IMR-90 (cell line): ENCODE data around the gene NOX3. TPM values are rescaled to one million over a fixed set of nuclear protein-coding genes. Genes with fewer than 3 reads are reported as not detected.

Experiments
- ATAC-seq: fragments of 200-7000 bp; cut with Tn5 transposase; 2 replicates; pipeline ENCODE4 v1.9.1; 2020; ENCODE audit warnings: low read depth, mild to moderate bottlenecking, moderate library complexity
- BruUV-seq: library from RNA; stranded (reverse); fragments of 400-500 nt; replicated peaks from 2 replicates; lab custom pipeline; 2021; lab: Mats Ljungman, UMichigan
- CTCF ChIA-PET: fragments of 300-600 bp; formaldehyde crosslinking; extraction: SDS; loops from one replicate; lab custom pipeline; 2021; ENCODE audit warnings: antibody characterized with exemption; lab: Yijun Ruan, JAX
- POLR2A ChIA-PET: fragments of 300-600 bp; sonication (Branson Sonifier 250); formaldehyde crosslinking; loops from one replicate; lab custom pipeline; 2022; ENCODE audit warnings: antibody characterized with exemption; ENCODE audit not compliant: unreplicated experiment; lab: Charles Lee
- DNase-seq: peaks from one replicate; pipeline ENCODE4 v3.0.0; 2013
- H2AFZ ChIP-seq: replicated peaks from 2 replicates; pipeline ENCODE3; 2013; ENCODE audit warnings: low read length, mild to moderate bottlenecking; ENCODE audit not compliant: poor library complexity
- H2AK5ac ChIP-seq: 2 replicates; pipeline ENCODE4 v1.6.1; 2013; ENCODE audit warnings: low read depth, low read length, inconsistent platforms
- H2AK9ac ChIP-seq: replicated peaks from 2 replicates; pipeline ENCODE3; 2013; ENCODE audit warnings: mild to moderate bottlenecking, low read depth, low read length, moderate library complexity; ENCODE audit not compliant: poor library complexity
- H2BK120ac ChIP-seq: 2 replicates; pipeline ENCODE4 v1.6.1; 2013; ENCODE audit warnings: low read depth, low read length, inconsistent platforms
- H2BK15ac ChIP-seq: 3 replicates; pipeline ENCODE4 v1.6.1; 2013; ENCODE audit warnings: low read depth, low read length, inconsistent platforms
- H2BK20ac ChIP-seq: 2 replicates; pipeline ENCODE4 v1.6.1; 2013; ENCODE audit warnings: low read depth, mild to moderate bottlenecking, inconsistent platforms, low read length, moderate library complexity
- H2BK5ac ChIP-seq: 2 replicates; pipeline ENCODE4 v1.6.1; 2013; ENCODE audit warnings: mild to moderate bottlenecking, low read depth, low read length, inconsistent platforms; ENCODE audit not compliant: poor library complexity, severe bottlenecking
- H3K14ac ChIP-seq: replicated peaks from 2 replicates; pipeline ENCODE4 v1.6.1; 2013; ENCODE audit warnings: low read depth, low read length, inconsistent platforms
- H3K18ac ChIP-seq: 2 replicates; pipeline ENCODE4 v1.6.1; 2013; ENCODE audit warnings: low read depth, low read length, control low read depth
- H3K23ac ChIP-seq: 2 replicates; pipeline ENCODE4 v1.6.1; 2013; ENCODE audit warnings: low read depth, low read length, inconsistent platforms
- H3K27ac ChIP-seq: 2 replicates; pipeline ENCODE4 v1.5.1; 2013; ENCODE audit warnings: mild to moderate bottlenecking, control low read depth, low read length; ENCODE audit not compliant: insufficient read depth
- H3K27me3 ChIP-seq: 2 replicates; pipeline ENCODE4 v1.6.1; 2013; ENCODE audit warnings: low read length; ENCODE audit not compliant: control insufficient read depth, insufficient read depth
- H3K36me3 ChIP-seq: 2 replicates; pipeline ENCODE4 v1.6.1; 2013; ENCODE audit warnings: low read length, mixed read lengths; ENCODE audit not compliant: control insufficient read depth, insufficient read depth
- H3K4ac ChIP-seq: 2 replicates; pipeline ENCODE4 v1.6.1; 2013; ENCODE audit warnings: low read depth, low read length, inconsistent platforms
- H3K4me1 ChIP-seq: 2 replicates; pipeline ENCODE4 v1.6.1; 2013; ENCODE audit warnings: low read length, mixed read lengths; ENCODE audit not compliant: control insufficient read depth, insufficient read depth
- H3K4me2 ChIP-seq: 2 replicates; pipeline ENCODE4 v1.6.1; 2013; ENCODE audit warnings: low read depth, mild to moderate bottlenecking, control low read depth, low read length, moderate library complexity
- H3K4me3 ChIP-seq: 2 replicates; pipeline ENCODE4 v1.5.1; 2013; ENCODE audit warnings: low read depth, mild to moderate bottlenecking, control low read depth, low read length, moderate library complexity; ENCODE audit not compliant: insufficient read depth
- H3K56ac ChIP-seq: 2 replicates; pipeline ENCODE4 v1.6.1; 2013; ENCODE audit warnings: low read length, inconsistent platforms; ENCODE audit not compliant: insufficient read depth; ENCODE audit errors: extremely low read depth
- H3K79me1 ChIP-seq, 2 experiments: 2 replicates each; pipeline ENCODE4 v1.6.1; 2013; ENCODE audit warnings: low read length in 2 of 2, inconsistent platforms in 1 of 2, low read depth in 1 of 2
- H3K9ac ChIP-seq: 2 replicates; pipeline ENCODE4 v1.6.1; 2013; ENCODE audit warnings: low read depth, low read length, control low read depth
- H3K9me1 ChIP-seq: 2 replicates; pipeline ENCODE4 v1.6.1; 2013; ENCODE audit warnings: low read length, inconsistent platforms; ENCODE audit not compliant: insufficient read depth
- H3K9me3 ChIP-seq: 2 replicates; pipeline ENCODE4 v1.6.1; 2013; ENCODE audit warnings: low read length; ENCODE audit not compliant: control insufficient read depth, insufficient read depth
- H4K20me1 ChIP-seq: 2 replicates; pipeline ENCODE4 v1.6.1; 2013; ENCODE audit warnings: low read length, inconsistent platforms; ENCODE audit not compliant: insufficient read depth
- H4K5ac ChIP-seq: 2 replicates; pipeline ENCODE4 v1.6.1; 2013; ENCODE audit warnings: mild to moderate bottlenecking, low read depth, low read length, control low read depth
- H4K8ac ChIP-seq, 2 experiments: 2 replicates each; pipeline ENCODE4 v1.6.1; 2013; ENCODE audit warnings: low read depth in 2 of 2, low read length in 2 of 2, control low read depth in 1 of 2, inconsistent platforms in 1 of 2
- H4K91ac ChIP-seq: 2 replicates; pipeline ENCODE4 v1.6.1; 2013; ENCODE audit warnings: low read depth, low read length, inconsistent platforms; ENCODE audit not compliant: insufficient read depth
- BHLHE40 ChIP-seq: fragments of 150-350 bp; IDR thresholded peaks from 2 replicates; pipeline ENCODE4 v1.6.1; 2016; ENCODE audit warnings: mild to moderate bottlenecking, low read depth, low read length
- CEBPB ChIP-seq: IDR thresholded peaks from 2 replicates; pipeline ENCODE4 v1.6.1; 2012; ENCODE audit warnings: low read depth, low read length, improper control_type of control experiment
- CHD1 ChIP-seq: IDR thresholded peaks from 2 replicates; pipeline ENCODE4 v1.6.1; 2012; ENCODE audit warnings: low read depth, low read length, improper control_type of control experiment
- CTCF ChIP-seq: conservative IDR thresholded peaks from 2 replicates; pipeline ENCODE4 v1.5.1; 2012; ENCODE audit warnings: mild to moderate bottlenecking, low read depth, low read length, improper control_type of control experiment
- FOS ChIP-seq: fragments of 150-350 bp; IDR thresholded peaks from 2 replicates; pipeline ENCODE4 v1.6.1; 2016; ENCODE audit warnings: low read depth, low read length
- MAFK ChIP-seq: IDR thresholded peaks from 2 replicates; pipeline ENCODE4 v1.6.1; 2012; ENCODE audit warnings: low read depth, low read length, improper control_type of control experiment
- MAZ ChIP-seq: IDR thresholded peaks from 2 replicates; pipeline ENCODE4 v1.6.1; 2012; ENCODE audit warnings: low read depth, mild to moderate bottlenecking, low read length, improper control_type of control experiment, moderate library complexity, borderline replicate concordance
- MXI1 ChIP-seq: IDR thresholded peaks from 2 replicates; pipeline ENCODE4 v1.6.1; 2012; ENCODE audit warnings: low read depth, mild to moderate bottlenecking, low read length, moderate library complexity, borderline replicate concordance
- NFE2L2 ChIP-seq: fragments of 150-350 bp; IDR thresholded peaks from 2 replicates; pipeline ENCODE4 v1.6.1; 2016; ENCODE audit warnings: low read depth, mild to moderate bottlenecking, low read length
- POLR2A ChIP-seq: IDR thresholded peaks from 2 replicates; pipeline ENCODE4 v1.6.1; 2012; ENCODE audit warnings: mild to moderate bottlenecking, low read depth, low read length
- RAD21 ChIP-seq: IDR thresholded peaks from 2 replicates; pipeline ENCODE4 v1.6.1; 2012; ENCODE audit warnings: low read length, improper control_type of control experiment
- RCOR1 ChIP-seq: IDR thresholded peaks from 2 replicates; pipeline ENCODE4 v1.6.1; 2012; ENCODE audit warnings: mild to moderate bottlenecking, low read length, improper control_type of control experiment; ENCODE audit not compliant: insufficient replicate concordance
- RFX5 ChIP-seq: IDR thresholded peaks from 2 replicates; pipeline ENCODE4 v1.8.0; 2012; ENCODE audit warnings: low read depth, mild to moderate bottlenecking, low read length, moderate library complexity
- SMC3 ChIP-seq: fragments of 150-350 bp; IDR thresholded peaks from 2 replicates; pipeline ENCODE4 v1.6.1; 2016; ENCODE audit warnings: low read depth, mild to moderate bottlenecking, antibody characterized with exemption, low read length, moderate library complexity
- WGBS, 2 experiments: methylation state at CpG; one replicate each; pipeline versions ENCODE4 v1.1.5 to v1.1.7; 2013; ENCODE audit warnings: missing lambda C conversion rate in 2 of 2; ENCODE audit not compliant: insufficient read length in 1 of 2; ENCODE audit errors: extremely low coverage in 2 of 2; 5-methylcytosine and 5-hydroxymethylcytosine counted together
- dilution Hi-C: fragments of 300-500 bp; cut with HindIII; formaldehyde crosslinking; loops from one replicate; pipeline ENCODE4 v1.14.3; 2018; ENCODE audit warnings: low sequenced_read_pairs; ENCODE audit not compliant: unreplicated experiment
- in situ Hi-C: fragments of 300-500 bp; cut with MboI; formaldehyde crosslinking; loops from 3 replicates; pipeline ENCODE4 v1.14.3; 2019; ENCODE audit warnings: low sequenced_read_pairs, inconsistent platforms, mixed read lengths
- intact Hi-C: fragments of 100-400 bp; cut with micrococcal nuclease; formaldehyde crosslinking; loops from 2 replicates; pipeline ENCODE4 v1.10.0; 2022
- polyA plus RNA-seq, 3 experiments: library from polyadenylated mRNA; depleted of rRNA; stranded (reverse); fragments of >200 nt; gene quantifications; 2 replicates each; pipeline ENCODE4 v1.2.3, GENCODE V29; 2012; ENCODE audit warnings: low replicate concordance in 1 of 3
- total RNA-seq: library from RNA; depleted of rRNA; stranded (reverse); fragments of >200 nt; gene quantifications from 2 replicates; pipeline ENCODE4 v1.2.3, GENCODE V29; 2012
- TF ChIP-seq, protein P1 (sequence below): fragments of 150-350 bp; IDR thresholded peaks from 2 replicates; pipeline ENCODE4 v1.6.1; 2016; ENCODE audit warnings: low read depth, mild to moderate bottlenecking, low read length, moderate library complexity, borderline replicate concordance
- TF ChIP-seq, protein P2 (sequence below): fragments of 150-350 bp; IDR thresholded peaks from 2 replicates; pipeline ENCODE4 v1.6.1; 2017; ENCODE audit warnings: mild to moderate bottlenecking, antibody characterized with exemption, low read length, low read depth

NOX3 gene
- total and polyA plus RNA-seq, 2 of the 4 experiments (the other 2 are of a cell fraction), result not detected

- intact Hi-C loops, result no loop called here
- CTCF ChIA-PET, result interaction anchor here (0.6 kb wide), 1 partner anchor 24 kb away, joined by 3 read pairs; no protein-coding TSS in a partner anchor
- dilution Hi-C loops, result no loop called here
These were observed 71.2 kb downstream of the NOX3 start for GRCh38 chr6:155384321-155384952.

More at GRCh38 chr6:155384321-155384952, 71.2 kb downstream of the NOX3 start:
- Histone ChIP-seq H3K79me1 (no peaks in the 10 kb centered on the region), H4K8ac (no peak overlapping the region), H3K56ac (no peak overlapping the region), H3K4ac (no peak overlapping the region), H3K36me3 (no peaks in the 10 kb centered on the region), H3K27me3 (no peaks in the 10 kb centered on the region), H2BK15ac (no peak overlapping the region; the same call in 2 of the 3 replicates), H3K4me1 (peaks cover 3% of the 10 kb centered on the region), H3K9ac (no peak overlapping the region), H2AFZ (no peak overlapping the region), H2AK9ac (no peak overlapping the region), H3K27ac (no peak overlapping the region), H2BK5ac (peak overlapping the region; percentile 74), H2BK20ac (no peak overlapping the region), H3K23ac (no peak overlapping the region), H3K14ac (no peak overlapping the region), H4K91ac (no peak overlapping the region), H2BK120ac (no peak overlapping the region), H3K9me3 (peaks cover 1% of the 10 kb centered on the region; the same call in 1 of the 2 replicates), H4K5ac (no peak overlapping the region), H3K4me3 (no peak overlapping the region), H3K4me2 (no peak overlapping the region), H3K9me1 (peaks cover 4% of the 10 kb centered on the region), H2AK5ac (peak overlapping the region; percentile 3; the same call in 1 of the 2 replicates), H4K20me1 (no peaks in the 10 kb centered on the region), H3K18ac (peak overlapping the region; percentile 3; the same call in 1 of the 2 replicates)
- in situ Hi-C loops, result no loop called here
- ATAC-seq (no peak), DNase-seq (no peak)
- TF ChIP-seq RCOR1, result no peak
- TF ChIP-seq NFE2L2, result no peak
- TF ChIP-seq, protein P1, sequence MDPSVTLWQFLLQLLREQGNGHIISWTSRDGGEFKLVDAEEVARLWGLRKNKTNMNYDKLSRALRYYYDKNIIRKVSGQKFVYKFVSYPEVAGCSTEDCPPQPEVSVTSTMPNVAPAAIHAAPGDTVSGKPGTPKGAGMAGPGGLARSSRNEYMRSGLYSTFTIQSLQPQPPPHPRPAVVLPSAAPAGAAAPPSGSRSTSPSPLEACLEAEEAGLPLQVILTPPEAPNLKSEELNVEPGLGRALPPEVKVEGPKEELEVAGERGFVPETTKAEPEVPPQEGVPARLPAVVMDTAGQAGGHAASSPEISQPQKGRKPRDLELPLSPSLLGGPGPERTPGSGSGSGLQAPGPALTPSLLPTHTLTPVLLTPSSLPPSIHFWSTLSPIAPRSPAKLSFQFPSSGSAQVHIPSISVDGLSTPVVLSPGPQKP, result no peak
- no peak for TF ChIP-seq RAD21
- no peak for TF ChIP-seq CHD1
- no peak for TF ChIP-seq RFX5
- TF ChIP-seq BHLHE40, result no peak
- no peak for TF ChIP-seq CEBPB
- TF ChIP-seq FOS, result no peak
- TF ChIP-seq MAZ, result no peak
- no peak for TF ChIP-seq MXI1
- TF ChIP-seq POLR2A, result no peak
- TF ChIP-seq MAFK, result no peak
- TF ChIP-seq, protein P2, sequence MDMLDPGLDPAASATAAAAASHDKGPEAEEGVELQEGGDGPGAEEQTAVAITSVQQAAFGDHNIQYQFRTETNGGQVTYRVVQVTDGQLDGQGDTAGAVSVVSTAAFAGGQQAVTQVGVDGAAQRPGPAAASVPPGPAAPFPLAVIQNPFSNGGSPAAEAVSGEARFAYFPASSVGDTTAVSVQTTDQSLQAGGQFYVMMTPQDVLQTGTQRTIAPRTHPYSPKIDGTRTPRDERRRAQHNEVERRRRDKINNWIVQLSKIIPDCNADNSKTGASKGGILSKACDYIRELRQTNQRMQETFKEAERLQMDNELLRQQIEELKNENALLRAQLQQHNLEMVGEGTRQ, result no peak
- TF ChIP-seq CTCF, result no peak
- TF ChIP-seq SMC3, result no peak
- BruUV-seq, result no TSS peak
- 100% methylated on average over 1 of the region's 15 CpGs; no CpG with 5 or more reads in 1 of the 2 experiments for WGBS, 2 experiments
- POLR2A ChIA-PET, result no interaction called here
